GM23248 (cell line): Measurements from ENCODE around the gene MAGEB17. TPM values are rescaled to one million over a fixed set of nuclear protein-coding genes. Genes with fewer than 3 reads are reported as not detected.

ENCODE experiments used
- DNase-seq: peaks from one replicate; pipeline ENCODE4 v3.0.0-alpha.2; 2015
- H2AFZ ChIP-seq: fragments of 200-600 bp; sonication (generic); 2 replicates; pipeline ENCODE4 v1.6.1; 2016; ENCODE audit warnings: antibody characterized with exemption
- H3F3A ChIP-seq: fragments of 200-600 bp; sonication (generic); 2 replicates; pipeline ENCODE4 v1.6.1; 2016; ENCODE audit warnings: mild to moderate bottlenecking, antibody characterized with exemption, mixed run types; ENCODE audit not compliant: insufficient read depth
- H3K27ac ChIP-seq: fragments of 200-600 bp; sonication (generic); 2 replicates; pipeline ENCODE4 v1.5.1; 2016; ENCODE audit warnings: mild to moderate bottlenecking
- H3K27me3 ChIP-seq: fragments of 200-600 bp; sonication (generic); replicated peaks from 2 replicates; pipeline ENCODE4 v1.6.1; 2016; ENCODE audit warnings: mild to moderate bottlenecking; ENCODE audit not compliant: insufficient read depth
- H3K36me3 ChIP-seq: fragments of 200-600 bp; sonication (generic); 2 replicates; pipeline ENCODE4 v1.6.1; 2016; ENCODE audit warnings: low read depth, mild to moderate bottlenecking
- H3K4me1 ChIP-seq: fragments of 200-600 bp; sonication (generic); 2 replicates; pipeline ENCODE4 v1.6.1; 2016; ENCODE audit warnings: mild to moderate bottlenecking; ENCODE audit not compliant: insufficient read depth
- H3K4me2 ChIP-seq: fragments of 200-600 bp; sonication (generic); one replicate; pipeline ENCODE4 v1.6.1; 2016; ENCODE audit warnings: mild to moderate bottlenecking; ENCODE audit not compliant: unreplicated experiment
- H3K4me3 ChIP-seq: fragments of 200-600 bp; sonication (generic); 2 replicates; pipeline ENCODE4 v1.5.1; 2016; ENCODE audit warnings: mild to moderate bottlenecking
- H3K79me2 ChIP-seq: fragments of 200-600 bp; sonication (generic); 2 replicates; pipeline ENCODE4 v1.6.1; 2016; ENCODE audit warnings: mild to moderate bottlenecking; ENCODE audit not compliant: insufficient read depth
- H3K9ac ChIP-seq: fragments of 200-600 bp; sonication (generic); 2 replicates; pipeline ENCODE4 v1.6.1; 2016; ENCODE audit warnings: mild to moderate bottlenecking
- H3K9me2 ChIP-seq: fragments of 200-600 bp; sonication (generic); 2 replicates; pipeline ENCODE4 v1.6.1; 2016; ENCODE audit warnings: mixed run types, mild to moderate bottlenecking, moderate library complexity; ENCODE audit not compliant: insufficient read depth
- H3K9me3 ChIP-seq: fragments of 200-600 bp; sonication (generic); one replicate; pipeline ENCODE4 v1.6.1; 2017; ENCODE audit warnings: low read depth
- H4K20me1 ChIP-seq: fragments of 200-600 bp; sonication (generic); 2 replicates; pipeline ENCODE4 v1.6.0; 2016; ENCODE audit not compliant: insufficient read depth
- EZH2 ChIP-seq: fragments of 200-600 bp; sonication (generic); IDR thresholded peaks from 2 replicates; pipeline ENCODE4 v1.6.1; 2018; ENCODE audit warnings: antibody characterized with exemption, mild to moderate bottlenecking; ENCODE audit not compliant: insufficient read depth, poor library complexity, severe bottlenecking
- EZH2phosphoT487 ChIP-seq: fragments of 200-600 bp; sonication (generic); IDR thresholded peaks from 2 replicates; pipeline ENCODE4 v1.6.1; 2018; ENCODE audit warnings: antibody characterized with exemption, moderate library complexity, mild to moderate bottlenecking, low read depth; ENCODE audit not compliant: insufficient read depth
- WGBS, 2 experiments: methylation state at CpG; one replicate each; pipeline ENCODE4 v1.1.6; 2015 to 2017; ENCODE audit warnings: low lambda C conversion rate in 2 of 2, low coverage in 1 of 2; ENCODE audit errors: missing lambda C conversion rate in 2 of 2; 5-methylcytosine and 5-hydroxymethylcytosine counted together
- in situ Hi-C: fragments of 300-500 bp; cut with MboI; formaldehyde crosslinking; loops from 2 replicates; pipeline ENCODE4 v1.15.0; 2020
- polyA plus RNA-seq: library from polyadenylated mRNA; unstranded; fragments of >200 nt; fragmentation: Nextera tagmentation; extraction: Ambion mirVana; gene quantifications from 2 replicates; pipeline ENCODE4 v1.2.1, GENCODE V29; 2016
- total RNA-seq: library from RNA; depleted of rRNA; stranded (reverse); fragments of >200 nt; shearing (Covaris generic); gene quantifications from 2 replicates; pipeline ENCODE4 v1.2.3, GENCODE V29; 2014

Gene MAGEB17
- total and polyA plus RNA-seq, 2 experiments from 2014 or later: not detected

DNA sequence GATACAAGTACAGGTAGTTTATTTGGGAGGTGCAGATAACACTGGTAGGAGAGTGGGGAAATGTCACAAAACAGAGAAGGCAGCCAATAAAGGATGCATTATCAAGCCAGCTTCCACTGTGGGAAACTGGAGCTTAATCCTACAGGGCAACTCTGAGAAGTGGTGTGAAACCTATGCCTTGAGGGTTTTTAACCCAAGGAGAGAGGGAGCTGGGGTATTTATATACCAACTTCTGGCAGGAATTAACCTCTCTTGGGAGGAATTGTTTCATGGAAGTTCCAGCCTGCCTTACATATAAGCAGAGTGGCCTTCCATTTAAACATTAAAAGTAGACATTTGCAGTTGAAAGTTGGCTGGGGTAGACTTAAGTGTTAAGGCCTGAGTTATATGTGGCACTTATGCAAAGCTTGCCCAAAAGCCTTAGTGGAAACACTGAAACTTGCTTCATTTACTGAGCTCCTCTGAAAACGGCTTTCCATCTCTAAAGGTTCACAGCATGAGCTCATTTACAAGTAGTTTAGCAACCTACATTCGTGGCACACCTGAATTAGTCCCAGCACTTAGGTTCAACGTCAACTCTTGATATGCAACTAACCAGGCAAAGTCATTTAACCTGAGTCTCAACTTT, 19.2 kb downstream of the MAGEB17 start:
- in situ Hi-C loops: no loop called here
- no peak overlapping the region for H3K27ac ChIP-seq
- no peak for DNase-seq
- no peaks in the 10 kb centered on the region for H3K36me3 ChIP-seq
- H3K27me3 ChIP-seq: no peaks in the 10 kb centered on the region
- H3K4me3 ChIP-seq: no peak overlapping the region
- no peaks in the 10 kb centered on the region for H3K79me2 ChIP-seq
- no peak for TF ChIP-seq EZH2phosphoT487
- no peak for TF ChIP-seq EZH2
- H3K9me2 ChIP-seq: no peaks in the 10 kb centered on the region
- no peaks in the 10 kb centered on the region for H4K20me1 ChIP-seq
- peaks cover 16% of the 10 kb centered on the region for H3F3A ChIP-seq
- H3K4me2 ChIP-seq: no peak overlapping the region
- 65 to 75% methylated on average over 3 of the region's 3 CpGs for WGBS, 2 experiments
- H3K9me3 ChIP-seq: no peaks in the 10 kb centered on the region
- peaks cover 16% of the 10 kb centered on the region for H3K4me1 ChIP-seq
- H3K9ac ChIP-seq: no peak overlapping the region
- no peak overlapping the region for H2AFZ ChIP-seq

DNA sequence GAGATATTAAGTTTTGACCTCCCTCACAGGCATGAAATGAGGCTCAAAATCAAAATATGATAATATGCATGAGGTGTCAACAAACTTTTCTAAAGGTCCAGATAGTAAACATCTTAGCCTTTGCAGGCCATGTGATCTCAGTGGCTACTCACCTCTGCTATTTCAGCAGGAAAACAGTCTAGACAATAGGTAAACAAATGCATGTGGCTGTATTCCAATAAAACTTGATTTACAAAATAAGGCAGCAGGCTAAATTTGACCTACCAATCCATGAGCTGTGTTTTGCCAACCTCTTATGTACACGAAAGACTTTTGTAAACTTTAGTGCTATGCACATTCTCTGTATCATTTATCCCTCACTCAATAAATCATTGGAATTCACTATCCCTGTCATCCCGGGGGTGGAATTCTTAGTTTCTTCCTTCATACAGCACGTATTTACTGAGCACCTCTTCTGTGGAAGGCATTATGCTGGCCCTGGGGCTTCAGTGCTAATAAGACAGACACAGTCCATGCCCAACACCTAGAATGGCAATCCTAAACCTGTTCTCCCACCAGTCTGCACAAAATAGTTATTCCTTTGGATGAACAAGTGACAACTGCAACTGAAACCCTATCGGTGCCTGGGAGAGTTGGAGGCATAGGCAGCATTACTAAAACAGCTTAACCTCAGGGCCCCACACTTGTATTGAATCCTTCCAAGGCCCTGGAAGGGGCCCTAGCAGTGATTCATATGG, 19.9 kb downstream of the MAGEB17 start:
- peaks cover 16% of the 10 kb centered on the region for H3K4me1 ChIP-seq
- H3K9me3 ChIP-seq: no peaks in the 10 kb centered on the region
- peaks cover 16% of the 10 kb centered on the region for H3F3A ChIP-seq
- DNase-seq: no peak
- no peaks in the 10 kb centered on the region for H3K9me2 ChIP-seq
- no peaks in the 10 kb centered on the region for H3K36me3 ChIP-seq
- in situ Hi-C loops: no loop called here
- TF ChIP-seq EZH2 (no peak), EZH2phosphoT487 (no peak)
- H3K27me3 ChIP-seq: no peaks in the 10 kb centered on the region
- H3K4me3 ChIP-seq: no peak overlapping the region
- no peaks in the 10 kb centered on the region for H4K20me1 ChIP-seq
- 62 to 66% methylated on average over 4 of the region's 4 CpGs for whole genome bisulfite sequencing, 2 experiments
- no peaks in the 10 kb centered on the region for H3K79me2 ChIP-seq
- H3K27ac ChIP-seq: no peak overlapping the region
- no peak overlapping the region for H3K9ac ChIP-seq
- H3K4me2 ChIP-seq: no peak overlapping the region
- H2AFZ ChIP-seq: no peak overlapping the region

GRCh38 chrX:16188687-16189086, 21.4 kb downstream of the MAGEB17 start:
- WGBS, 2 experiments: 29 to 71% methylated on average over 1 of the region's 1 CpG
- no peak overlapping the region for H3K9ac ChIP-seq

DNA sequence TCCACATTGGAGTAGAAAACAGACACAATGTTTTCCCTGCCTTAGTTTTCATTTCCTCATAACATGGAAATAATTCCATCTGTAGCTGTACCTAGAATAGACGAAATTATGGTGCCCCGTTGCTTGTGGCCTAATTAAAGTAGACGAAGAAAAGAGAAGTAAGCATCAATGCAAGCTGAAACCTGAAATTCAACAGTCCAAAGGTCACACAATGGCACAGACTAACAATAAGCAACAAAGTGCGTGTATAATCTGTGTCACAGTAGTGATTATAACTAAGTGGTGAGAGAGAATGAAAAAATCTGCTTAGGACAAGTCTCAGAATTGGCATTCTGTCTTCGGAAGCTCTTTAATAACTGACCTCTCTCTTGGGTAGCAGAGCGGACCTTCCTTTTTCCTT, 24.3 kb downstream of the MAGEB17 start:
- Histone ChIP-seq H3K9me3 (no peaks in the 10 kb centered on the region), H3K4me1 (peaks cover 3% of the 10 kb centered on the region; the same call in 1 of the 2 replicates), H3K79me2 (no peaks in the 10 kb centered on the region), H4K20me1 (no peaks in the 10 kb centered on the region), H3K27me3 (no peaks in the 10 kb centered on the region), H3K9me2 (no peaks in the 10 kb centered on the region), H3K9ac (no peak overlapping the region), H2AFZ (no peak overlapping the region), H3F3A (peaks cover under 1% of the 10 kb centered on the region; the same call in 1 of the 2 replicates), H3K4me3 (no peak overlapping the region), H3K27ac (no peak overlapping the region), H3K36me3 (no peaks in the 10 kb centered on the region), H3K4me2 (no peak overlapping the region)
- in situ Hi-C loops: no loop called here
- WGBS, 2 experiments: 78 to 86% methylated on average over 6 of the region's 6 CpGs
- no peak for DNase-seq
- no peak for TF ChIP-seq EZH2phosphoT487
- no peak for TF ChIP-seq EZH2

More at GRCh38 chrX:16188687-16189086, 21.4 kb downstream of the MAGEB17 start:
- no peaks in the 10 kb centered on the region for H3K9me3 ChIP-seq
- DNase-seq: peak; percentile 56
- H3F3A ChIP-seq: peaks cover 16% of the 10 kb centered on the region
- H4K20me1 ChIP-seq: no peaks in the 10 kb centered on the region
- H3K9me2 ChIP-seq: no peaks in the 10 kb centered on the region
- no peaks in the 10 kb centered on the region for H3K27me3 ChIP-seq
- H2AFZ ChIP-seq: no peak overlapping the region
- no peaks in the 10 kb centered on the region for H3K36me3 ChIP-seq
- no peak overlapping the region for H3K4me3 ChIP-seq
- in situ Hi-C loops: no loop called here
- no peak overlapping the region for H3K27ac ChIP-seq
- TF ChIP-seq EZH2 (no peak), EZH2phosphoT487 (no peak)
- peaks cover 16% of the 10 kb centered on the region for H3K4me1 ChIP-seq
- H3K4me2 ChIP-seq: no peak overlapping the region
- no peaks in the 10 kb centered on the region for H3K79me2 ChIP-seq
